H54 (cell line): Measurements from ENCODE around the gene TEFM.
"Not testable (repeated sequence)": the region's sequence is repeated elsewhere in the genome, so short reads cannot be mapped to it uniquely, and the experiment has no call there.

Source experiments
- DNase-seq: peaks from one replicate; pipeline ENCODE4 v3.0.0; 2011; ENCODE audit warnings: low spot score, mixed read lengths; ENCODE audit not compliant: insufficient read length
- FAIRE-seq: peaks from 3 replicates; lab custom pipeline; 2011; peaks lifted over from hg19 to GRCh38; lab: Jason Lieb, UNC
- POLR2A ChIP-seq: IDR thresholded peaks from 2 replicates; pipeline ENCODE4 v1.6.1; 2011; ENCODE audit warnings: low read depth, mild to moderate bottlenecking, low read length

The TEFM gene

DNA sequence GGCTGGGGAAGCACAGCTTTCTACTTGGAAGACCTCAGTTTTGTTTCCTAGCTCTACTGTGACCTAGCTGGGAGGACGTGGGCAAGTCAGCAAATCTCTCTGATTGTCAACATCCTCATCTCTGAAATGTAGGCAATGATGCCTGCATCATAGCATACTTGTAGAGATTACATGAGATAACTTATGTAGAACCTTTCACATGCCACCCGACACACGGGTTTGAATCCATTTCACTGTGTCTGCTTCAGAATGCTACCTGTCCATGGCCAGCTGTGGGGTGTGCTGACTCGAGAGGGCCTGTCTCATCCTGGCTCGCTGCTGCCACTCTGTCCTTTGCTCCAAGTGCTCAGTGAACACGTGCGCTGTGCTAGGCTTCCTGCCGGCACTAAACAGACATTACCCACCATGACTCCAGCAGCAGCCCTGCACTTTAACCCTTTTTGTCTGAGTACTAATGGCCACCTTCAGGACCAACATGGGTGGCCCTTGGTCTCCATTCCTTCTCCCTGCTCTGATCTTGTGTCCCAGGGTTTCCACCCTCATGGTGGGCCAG, 23.1 kb upstream of the TEFM start:
- no peak for FAIRE-seq
- DNase-seq = no peak
- no peak for TF ChIP-seq POLR2A

- DNase-seq = no peak
- no peak for TF ChIP-seq POLR2A
- FAIRE-seq = no peak
These were observed 22.5 kb upstream of the TEFM start for GRCh38 chr17:30928584-30928983.

DNA sequence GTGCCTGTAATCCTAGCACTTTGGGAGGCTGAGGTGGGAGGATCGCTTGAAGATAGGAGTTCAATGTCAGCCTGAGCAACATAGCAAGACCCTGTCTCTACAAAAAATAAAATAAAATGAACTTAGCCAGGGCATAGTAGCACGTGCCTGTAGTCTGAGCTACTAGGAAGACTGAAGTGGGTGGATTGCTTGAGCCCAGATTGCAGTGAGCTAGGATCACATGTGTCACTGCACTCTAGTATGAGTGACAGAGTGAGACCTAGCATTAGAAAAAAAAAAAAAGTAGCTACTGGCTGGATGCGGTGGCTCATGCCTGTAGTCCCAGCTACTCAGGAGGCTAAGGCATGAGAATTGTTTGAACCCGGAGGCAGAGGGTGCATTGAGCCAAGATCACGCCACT, 21.7 kb upstream of the TEFM start:
- no peak for FAIRE-seq
- no peak for TF ChIP-seq POLR2A
- DNase-seq = no peak

- no peak for DNase-seq
- FAIRE-seq = no peak
- TF ChIP-seq POLR2A = no peak
These were observed 20.5 kb upstream of the TEFM start for GRCh38 chr17:30926516-30926915.

GRCh38 chr17:30924341-30924740, 18.3 kb upstream of the TEFM start:
- DNase-seq (no peak), FAIRE-seq (no peak)
- no peak for TF ChIP-seq POLR2A

GRCh38 chr17:30922235-30923030, 16.4 kb upstream of the TEFM start:
- FAIRE-seq = no peak
- no peak for TF ChIP-seq POLR2A
- DNase-seq = no peak

- DNase-seq = no peak
- FAIRE-seq = no peak
These were observed 15.6 kb upstream of the TEFM start, which contains the start of gene ADAP2 for GRCh38 chr17:30921544-30922196. Gene ADAP2 (plus strand): TSS chr17:30921945. CDS start chr17:30922015, 70 bp downstream.

DNA sequence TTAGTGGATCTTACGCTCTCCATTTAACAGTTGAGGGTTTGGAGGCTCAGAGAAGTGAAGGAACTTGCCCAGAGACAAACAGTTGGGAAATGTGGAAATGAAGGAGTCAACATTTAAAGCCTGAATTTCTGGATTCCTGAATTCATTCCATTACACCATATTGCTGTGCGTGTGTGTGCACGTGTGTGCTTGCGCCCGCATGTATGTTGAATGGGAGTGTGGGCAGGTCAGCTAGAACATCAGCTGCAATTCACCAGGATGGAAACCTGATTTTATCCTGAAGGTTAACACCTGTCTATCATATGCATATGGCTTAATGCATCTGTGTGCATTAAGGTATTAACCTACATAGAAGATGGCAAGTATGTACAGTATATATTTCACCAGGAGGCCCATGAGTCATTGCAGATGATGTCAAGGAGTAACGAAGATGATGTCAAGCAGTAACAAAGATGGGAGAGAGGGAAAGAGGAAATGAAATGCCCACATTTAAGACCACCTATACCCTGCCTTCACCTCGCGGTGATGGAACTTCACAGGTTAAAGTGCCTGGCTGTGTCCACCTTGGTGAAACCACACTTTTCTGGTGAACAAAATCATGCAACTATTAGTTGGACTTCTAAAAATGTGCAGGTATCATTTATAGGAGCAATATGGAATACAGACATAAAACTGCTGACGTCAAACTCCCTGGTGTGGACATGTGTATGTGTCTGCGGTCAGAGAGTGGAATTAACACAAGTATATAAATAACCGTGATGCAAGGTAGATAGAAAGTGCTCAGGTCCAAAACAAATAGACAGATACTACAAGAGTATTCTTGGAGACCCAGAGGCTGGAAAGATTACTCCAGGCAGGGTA, 14.9 kb upstream of the TEFM start:
- no peak for DNase-seq
- TF ChIP-seq POLR2A = no peak
- no peak for FAIRE-seq

More at GRCh38 chr17:30921544-30922196, 15.6 kb upstream of the TEFM start, which contains the start of gene ADAP2:
- TF ChIP-seq POLR2A = no peak

DNA sequence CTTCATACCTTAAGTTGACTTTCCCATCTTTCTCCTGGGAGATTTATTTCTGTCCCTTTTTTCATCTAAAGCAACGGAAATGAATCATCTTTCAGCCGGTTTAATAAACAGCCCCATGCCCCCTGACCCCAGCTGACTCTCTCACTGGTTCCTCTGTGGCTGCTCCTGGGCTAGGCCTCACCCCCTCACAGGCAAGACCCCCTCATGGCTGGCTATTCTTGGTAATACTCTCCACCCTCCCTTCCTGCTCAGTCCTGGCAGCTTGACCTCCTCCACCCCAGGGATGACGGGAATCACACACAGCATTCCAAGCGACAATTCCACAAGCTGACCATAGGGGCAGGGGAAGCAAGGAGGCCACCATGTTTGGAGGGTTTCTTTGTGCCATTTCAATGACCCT, 14.2 kb upstream of the TEFM start:
- no peak for TF ChIP-seq POLR2A
- FAIRE-seq (no peak), DNase-seq (no peak)

GRCh38 chr17:30917050-30917449, 11.0 kb upstream of the TEFM start:
- DNase-seq = no peak
- no peak for FAIRE-seq
- TF ChIP-seq POLR2A = no peak

DNA sequence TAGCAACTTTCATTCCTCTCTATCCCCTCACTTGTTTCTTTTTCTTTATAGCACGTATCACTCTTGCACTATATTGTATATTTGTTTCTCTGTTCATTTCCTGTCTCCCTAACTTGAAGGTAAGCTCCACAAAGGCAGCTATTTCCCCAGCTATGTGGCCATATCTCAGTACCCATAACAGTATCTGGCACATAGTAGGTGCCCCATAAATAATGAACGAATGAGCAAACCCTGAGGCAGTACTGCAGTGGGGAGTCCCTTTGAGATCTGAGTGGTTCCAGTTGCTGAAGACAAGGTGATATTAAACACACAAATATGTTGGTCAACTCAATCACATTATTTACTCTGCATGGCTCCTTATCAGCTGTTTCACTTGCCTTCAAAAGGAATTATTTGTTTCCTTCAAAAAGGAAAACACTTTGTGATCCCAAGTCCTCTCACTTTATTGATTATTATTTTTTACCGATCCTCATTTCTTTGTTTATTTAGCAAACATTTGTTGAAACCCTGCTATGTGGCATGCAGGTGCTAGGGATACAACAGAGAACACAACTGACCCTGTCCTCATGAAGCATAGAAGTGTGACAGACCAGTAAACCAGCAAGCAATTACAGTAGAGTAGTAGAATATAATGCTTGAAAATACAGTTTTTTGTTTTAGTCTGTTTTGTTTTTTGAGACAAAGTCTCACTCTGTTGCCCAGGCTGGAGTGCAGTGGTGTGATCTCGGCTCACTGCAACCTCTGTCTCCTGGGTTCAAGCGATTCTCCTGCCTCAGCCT, 10.0 kb upstream of the TEFM start:
- FAIRE-seq (no peak), DNase-seq (no peak)
- TF ChIP-seq POLR2A = no peak

DNA sequence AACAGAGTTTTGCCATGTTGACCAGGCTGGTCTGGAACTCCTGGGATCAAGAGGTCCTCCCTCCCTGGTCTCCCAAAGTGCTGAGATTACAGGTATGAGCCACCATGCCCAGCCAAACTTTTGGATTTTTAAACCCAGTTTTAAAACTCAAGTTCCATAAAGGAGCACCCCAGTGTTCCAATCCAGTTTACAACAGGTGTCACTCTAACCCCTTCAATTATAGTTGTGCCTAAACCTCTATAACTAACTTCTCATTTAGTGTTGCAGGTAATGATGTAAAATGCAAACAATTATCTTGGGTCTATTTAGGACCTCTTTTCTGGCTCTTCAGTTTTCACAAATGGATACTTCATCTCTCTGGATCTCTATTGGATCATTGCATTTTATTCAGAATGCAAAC, 7.9 kb upstream of the TEFM start:
- TF ChIP-seq POLR2A = no peak
- DNase-seq = no peak
- no peak for FAIRE-seq

DNA sequence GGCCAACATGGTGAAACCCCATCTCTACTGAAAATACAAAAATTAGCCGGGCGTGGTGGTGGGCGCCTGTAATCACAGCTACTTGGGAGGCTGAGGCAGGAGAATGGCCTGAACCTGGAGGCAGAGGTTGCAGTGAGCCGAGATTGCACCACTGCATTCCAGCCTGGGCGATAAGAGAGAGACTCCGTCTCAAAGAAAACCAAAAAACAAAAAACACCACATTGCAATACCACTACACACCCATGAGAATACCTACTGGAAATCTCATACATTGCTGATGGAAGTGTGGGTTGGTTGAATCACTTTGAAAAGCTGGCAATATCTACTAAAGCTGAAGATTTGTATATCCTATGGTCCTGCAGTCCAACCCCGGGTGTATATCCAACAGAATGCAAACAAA, 4.1 kb upstream of the TEFM start:
- FAIRE-seq, DNase-seq: not testable (repeated sequence)
